ENCODE measurements around the gene SPPL2C. TPM values are rescaled to one million over a fixed set of nuclear protein-coding genes. Genes with fewer than 3 reads are reported as not detected.
A peak's percentile ranks its signal among the peaks of the same experiment; 100 is the strongest.

The SPPL2C gene
- total RNA-seq, 1 experiment from 2014 or later = not detected

- no peak overlapping the region for H3K9ac ChIP-seq (ENCODE audit: low read length)
- H3K79me2 ChIP-seq (ENCODE audit: low read length) = no peaks in the 10 kb centered on the region
- DNase-seq = no peak
- no peaks in the 10 kb centered on the region for H3K4me1 ChIP-seq (ENCODE audit: low read length)
- no peak overlapping the region for H3K27ac ChIP-seq (ENCODE audit: low read length)
- no peaks in the 10 kb centered on the region for H3K9me3 ChIP-seq (ENCODE audit: low read length)
- no peaks in the 10 kb centered on the region for H4K20me1 ChIP-seq (ENCODE audit: insufficient read depth, low read depth, low read length)
- H2AFZ ChIP-seq (ENCODE audit: low read length) = no peak overlapping the region
- no peak overlapping the region for H3K4me3 ChIP-seq (ENCODE audit: low read length)
- H3K9me2 ChIP-seq (replicated peaks; ENCODE audit: insufficient read depth, low read length) = no peaks in the 10 kb centered on the region
- no peaks in the 10 kb centered on the region for H3K36me3 ChIP-seq (ENCODE audit: insufficient read depth, low read length)
- H3K27me3 ChIP-seq (ENCODE audit: low read length) = no peaks in the 10 kb centered on the region
- no peak overlapping the region for H3K4me2 ChIP-seq (ENCODE audit: low read depth, low read length, poor library complexity, severe bottlenecking)
Measured at GRCh38 chr17:45888392-45888791, 43.7 kb downstream of the SPPL2C start.

GRCh38 chr17:45889579-45889978 lies 44.9 kb downstream of the SPPL2C start:
- Histone ChIP-seq H3K4me1 (ENCODE audit: low read length) (peaks cover 3% of the 10 kb centered on the region), H2AFZ (ENCODE audit: low read length) (no peak overlapping the region), H3K4me2 (ENCODE audit: low read depth, low read length, poor library complexity, severe bottlenecking) (no peak overlapping the region), H3K9me2 (replicated peaks; ENCODE audit: insufficient read depth, low read length) (no peaks in the 10 kb centered on the region), H3K4me3 (ENCODE audit: low read length) (no peak overlapping the region), H3K27me3 (ENCODE audit: low read length) (no peaks in the 10 kb centered on the region), H3K27ac (ENCODE audit: low read length) (no peak overlapping the region), H3K9ac (ENCODE audit: low read length) (no peak overlapping the region), H3K36me3 (ENCODE audit: insufficient read depth, low read length) (no peaks in the 10 kb centered on the region), H3K79me2 (ENCODE audit: low read length) (no peaks in the 10 kb centered on the region), H4K20me1 (ENCODE audit: insufficient read depth, low read depth, low read length) (no peaks in the 10 kb centered on the region), H3K9me3 (ENCODE audit: low read length) (no peaks in the 10 kb centered on the region)
- DNase-seq = no peak

GRCh38 chr17:45893725-45894021 lies 49.0 kb downstream of the SPPL2C start:
- Histone ChIP-seq H3K4me2 (ENCODE audit: low read depth, low read length, poor library complexity, severe bottlenecking) (no peak overlapping the region), H3K4me1 (ENCODE audit: low read length) (peaks cover 6% of the 10 kb centered on the region), H4K20me1 (ENCODE audit: insufficient read depth, low read depth, low read length) (no peaks in the 10 kb centered on the region), H2AFZ (ENCODE audit: low read length) (no peak overlapping the region), H3K27me3 (ENCODE audit: low read length) (no peaks in the 10 kb centered on the region), H3K79me2 (ENCODE audit: low read length) (no peaks in the 10 kb centered on the region), H3K9ac (ENCODE audit: low read length) (no peak overlapping the region), H3K36me3 (ENCODE audit: insufficient read depth, low read length) (no peaks in the 10 kb centered on the region), H3K9me3 (ENCODE audit: low read length) (no peaks in the 10 kb centered on the region), H3K4me3 (ENCODE audit: low read length) (no peak overlapping the region), H3K9me2 (replicated peaks; ENCODE audit: insufficient read depth, low read length) (no peaks in the 10 kb centered on the region), H3K27ac (ENCODE audit: low read length) (no peak overlapping the region)
- DNase-seq = no peak

- no peaks in the 10 kb centered on the region for H3K9me2 ChIP-seq (replicated peaks; ENCODE audit: insufficient read depth, low read length)
- H4K20me1 ChIP-seq (ENCODE audit: insufficient read depth, low read depth, low read length) = no peaks in the 10 kb centered on the region
- no peak within 1 kb of the TSS for H3K27ac ChIP-seq (ENCODE audit: low read length)
- peak within 1 kb of the TSS; percentile 49; the same call in 1 of the 2 replicates for H3K4me3 ChIP-seq (ENCODE audit: low read length)
- H3K4me2 ChIP-seq (ENCODE audit: low read depth, low read length, poor library complexity, severe bottlenecking) = peak within 1 kb of the TSS; percentile 54
- no peaks in the 10 kb centered on the region for H3K9me3 ChIP-seq (ENCODE audit: low read length)
- no peaks in the 10 kb centered on the region for H3K36me3 ChIP-seq (ENCODE audit: insufficient read depth, low read length)
- H3K27me3 ChIP-seq (ENCODE audit: low read length) = no peaks in the 10 kb centered on the region
- H3K79me2 ChIP-seq (ENCODE audit: low read length) = no peaks in the 10 kb centered on the region
- peak within 1 kb of the TSS; percentile 52; the same call in 1 of the 2 replicates for H2AFZ ChIP-seq (ENCODE audit: low read length)
- peak; percentile 89 for DNase-seq
- H3K9ac ChIP-seq (ENCODE audit: low read length) = 0 out of 2 replicates have a peak within 1 kb of the TSS, but pooled peaks have one; percentile 19
- H3K4me1 ChIP-seq (ENCODE audit: low read length) = peaks cover 6% of the 10 kb centered on the region
Measured at GRCh38 chr17:45894022-45894784, 49.5 kb downstream of the SPPL2C start, which contains the start of gene MAPT. Gene MAPT (plus strand): TSS chr17:45894554. CDS start chr17:45962338, 67,784 bp downstream.

- no peak overlapping the region for H2AFZ ChIP-seq (ENCODE audit: low read length)
- H3K4me3 ChIP-seq (ENCODE audit: low read length) = no peak overlapping the region
Measured at GRCh38 chr17:45895304-45895968, 50.8 kb downstream of the SPPL2C start.

GRCh38 chr17:45895969-45896785 lies 51.5 kb downstream of the SPPL2C start:
- Histone ChIP-seq H3K9me3 (ENCODE audit: low read length) (no peaks in the 10 kb centered on the region), H3K4me2 (ENCODE audit: low read depth, low read length, poor library complexity, severe bottlenecking) (no peak overlapping the region)

More at GRCh38 chr17:45895304-45895968, 50.8 kb downstream of the SPPL2C start:
- H3K27ac ChIP-seq (ENCODE audit: low read length) = no peak overlapping the region
- H3K4me2 ChIP-seq (ENCODE audit: low read depth, low read length, poor library complexity, severe bottlenecking) = no peak overlapping the region
- H3K36me3 ChIP-seq (ENCODE audit: insufficient read depth, low read length) = no peaks in the 10 kb centered on the region
- peaks cover 6% of the 10 kb centered on the region for H3K4me1 ChIP-seq (ENCODE audit: low read length)
- H3K27me3 ChIP-seq (ENCODE audit: low read length) = no peaks in the 10 kb centered on the region
- no peaks in the 10 kb centered on the region for H4K20me1 ChIP-seq (ENCODE audit: insufficient read depth, low read depth, low read length)
- H3K9me2 ChIP-seq (replicated peaks; ENCODE audit: insufficient read depth, low read length) = no peaks in the 10 kb centered on the region
- H3K9ac ChIP-seq (ENCODE audit: low read length) = no peak overlapping the region
- no peak for DNase-seq
- no peaks in the 10 kb centered on the region for H3K79me2 ChIP-seq (ENCODE audit: low read length)
- H3K9me3 ChIP-seq (ENCODE audit: low read length) = no peaks in the 10 kb centered on the region

More at GRCh38 chr17:45895969-45896785, 51.5 kb downstream of the SPPL2C start:
- no peaks in the 10 kb centered on the region for H3K27me3 ChIP-seq (ENCODE audit: low read length)
- DNase-seq = no peak
- no peaks in the 10 kb centered on the region for H3K36me3 ChIP-seq (ENCODE audit: insufficient read depth, low read length)
- H4K20me1 ChIP-seq (ENCODE audit: insufficient read depth, low read depth, low read length) = no peaks in the 10 kb centered on the region
- H3K27ac ChIP-seq (ENCODE audit: low read length) = no peak overlapping the region
- no peak overlapping the region for H3K4me3 ChIP-seq (ENCODE audit: low read length)
- no peak overlapping the region for H3K9ac ChIP-seq (ENCODE audit: low read length)
- H2AFZ ChIP-seq (ENCODE audit: low read length) = no peak overlapping the region
- H3K9me2 ChIP-seq (replicated peaks; ENCODE audit: insufficient read depth, low read length) = no peaks in the 10 kb centered on the region
- no peaks in the 10 kb centered on the region for H3K79me2 ChIP-seq (ENCODE audit: low read length)
- H3K4me1 ChIP-seq (ENCODE audit: low read length) = peaks cover 6% of the 10 kb centered on the region
